ENCODE measurements around the gene RABGAP1L.

GRCh38 chr1:174535207-174535606 is 375.9 kb downstream of the RABGAP1L start:
- no peak for TF ChIP-seq POLR2A (IDR thresholded peaks at IDR 0.05; ENCODE audit: low read depth, low read length)
- TF ChIP-seq TAF1 (IDR thresholded peaks at IDR 0.05; ENCODE audit: low read depth, low read length), result no peak
- no peak for TF ChIP-seq POLR2AphosphoS5 (IDR thresholded peaks at IDR 0.05; ENCODE audit: low read depth, low read length)
- no peak for TF ChIP-seq PAX5 (IDR thresholded peaks at IDR 0.05; ENCODE audit: insufficient read depth, low read length, severe bottlenecking)
